DOHH2 (cell line): Measurements from ENCODE around the gene MGAT5.

ENCODE experiments used
- CTCF ChIP-seq: fragments of 200-600 bp; sonication (generic); IDR thresholded peaks from one replicate; pipeline ENCODE4 v1.5.1; 2014; ENCODE audit warnings: antibody characterized with exemption, mild to moderate bottlenecking, low read depth, low read length; ENCODE audit not compliant: poor library complexity, severe bottlenecking
- EZH2phosphoT487 ChIP-seq: fragments of 200-600 bp; sonication (generic); IDR thresholded peaks from 2 replicates; pipeline ENCODE4 v1.6.1; 2017; ENCODE audit warnings: borderline replicate concordance, mild to moderate bottlenecking, antibody characterized with exemption, low read length, moderate library complexity, mixed read lengths

GRCh38 chr2:134416637-134417036 lies 162.8 kb downstream of the MGAT5 start:
- TF ChIP-seq CTCF = no peak
- TF ChIP-seq EZH2phosphoT487 = no peak
